NB4 (cell line): Measurements from ENCODE around the gene TGFB1.
"Not testable (repeated sequence)": the region's sequence is repeated elsewhere in the genome, so short reads cannot be mapped to it uniquely, and the experiment has no call there.

Experiments used
- DNase-seq: peaks from one replicate; pipeline ENCODE4 v3.0.0; 2010; ENCODE audit warnings: low read depth
- H3K4me3 ChIP-seq: one replicate; pipeline ENCODE4 v1.5.1; 2011; ENCODE audit warnings: mild to moderate bottlenecking, low read depth, low read length, moderate library complexity
- MYC ChIP-seq: IDR thresholded peaks from 2 replicates; pipeline ENCODE4 v1.6.1; 2011; ENCODE audit warnings: low read depth, low read length
- POLR2A ChIP-seq: IDR thresholded peaks from 2 replicates; pipeline ENCODE4 v1.6.1; 2011; ENCODE audit warnings: mild to moderate bottlenecking; ENCODE audit not compliant: insufficient read length; ENCODE audit errors: extremely low read depth
- TF ChIP-seq, protein P1 (sequence below): IDR thresholded peaks from 2 replicates; pipeline ENCODE4 v1.6.1; 2011; ENCODE audit warnings: low read depth, low read length
- TF ChIP-seq, protein P2 (sequence below): IDR thresholded peaks from one replicate; pipeline ENCODE4 v1.5.1; 2012; ENCODE audit warnings: low read depth, low read length

Gene TGFB1

DNA sequence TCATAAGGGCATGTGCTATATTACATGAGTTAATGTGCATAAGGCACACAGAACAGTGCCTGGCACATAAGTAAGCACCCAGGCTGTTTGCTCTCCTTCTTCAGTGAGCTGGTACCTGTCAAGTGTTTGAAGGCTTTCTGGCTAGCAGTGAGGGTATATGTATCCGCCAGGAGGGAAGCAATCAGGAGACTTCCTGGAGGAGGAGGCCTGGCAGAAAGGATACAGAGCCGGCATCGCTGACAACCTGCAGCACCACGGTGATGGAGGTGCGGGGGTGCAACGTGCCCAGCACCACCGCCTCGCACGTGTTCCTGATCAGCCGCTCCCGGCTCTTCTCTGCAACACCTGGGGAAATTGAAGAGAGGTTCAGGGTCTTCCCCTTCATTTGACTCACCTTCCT lies 37.9 kb upstream of the TGFB1 start:
- no peak for DNase-seq
- H3K4me3 ChIP-seq: no peak overlapping the region
- TF ChIP-seq POLR2A: no peak
- TF ChIP-seq, protein P1, sequence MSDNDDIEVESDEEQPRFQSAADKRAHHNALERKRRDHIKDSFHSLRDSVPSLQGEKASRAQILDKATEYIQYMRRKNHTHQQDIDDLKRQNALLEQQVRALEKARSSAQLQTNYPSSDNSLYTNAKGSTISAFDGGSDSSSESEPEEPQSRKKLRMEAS: no peak
- TF ChIP-seq MYC: no peak
- TF ChIP-seq, protein P2, sequence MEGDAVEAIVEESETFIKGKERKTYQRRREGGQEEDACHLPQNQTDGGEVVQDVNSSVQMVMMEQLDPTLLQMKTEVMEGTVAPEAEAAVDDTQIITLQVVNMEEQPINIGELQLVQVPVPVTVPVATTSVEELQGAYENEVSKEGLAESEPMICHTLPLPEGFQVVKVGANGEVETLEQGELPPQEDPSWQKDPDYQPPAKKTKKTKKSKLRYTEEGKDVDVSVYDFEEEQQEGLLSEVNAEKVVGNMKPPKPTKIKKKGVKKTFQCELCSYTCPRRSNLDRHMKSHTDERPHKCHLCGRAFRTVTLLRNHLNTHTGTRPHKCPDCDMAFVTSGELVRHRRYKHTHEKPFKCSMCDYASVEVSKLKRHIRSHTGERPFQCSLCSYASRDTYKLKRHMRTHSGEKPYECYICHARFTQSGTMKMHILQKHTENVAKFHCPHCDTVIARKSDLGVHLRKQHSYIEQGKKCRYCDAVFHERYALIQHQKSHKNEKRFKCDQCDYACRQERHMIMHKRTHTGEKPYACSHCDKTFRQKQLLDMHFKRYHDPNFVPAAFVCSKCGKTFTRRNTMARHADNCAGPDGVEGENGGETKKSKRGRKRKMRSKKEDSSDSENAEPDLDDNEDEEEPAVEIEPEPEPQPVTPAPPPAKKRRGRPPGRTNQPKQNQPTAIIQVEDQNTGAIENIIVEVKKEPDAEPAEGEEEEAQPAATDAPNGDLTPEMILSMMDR: no peak

DNA sequence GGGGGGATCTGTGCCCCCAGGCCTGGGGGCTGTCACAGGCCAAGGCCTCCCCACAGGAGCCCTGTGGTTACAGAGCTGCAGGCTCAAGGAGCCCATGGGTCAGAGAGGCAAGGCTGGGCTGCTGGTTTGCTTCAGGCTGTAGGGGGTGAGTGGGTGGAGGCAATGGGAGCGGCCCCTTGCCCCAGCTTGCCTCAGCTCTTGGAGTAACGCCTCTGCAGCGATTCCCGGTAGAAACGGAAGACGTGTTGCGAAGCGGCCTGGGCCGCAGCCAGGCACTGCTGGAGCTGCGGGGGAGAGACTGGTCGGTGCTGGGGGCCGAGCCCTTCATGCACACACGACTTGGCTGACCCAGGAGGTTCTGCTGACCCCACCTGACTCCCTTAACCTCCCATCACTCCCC lies 32.7 kb upstream of the TGFB1 start:
- no peak for DNase-seq
- TF ChIP-seq, protein P2: no peak
- TF ChIP-seq MYC: no peak
- TF ChIP-seq, protein P1: no peak
- TF ChIP-seq POLR2A: no peak
- H3K4me3 ChIP-seq: no peak overlapping the region

DNA sequence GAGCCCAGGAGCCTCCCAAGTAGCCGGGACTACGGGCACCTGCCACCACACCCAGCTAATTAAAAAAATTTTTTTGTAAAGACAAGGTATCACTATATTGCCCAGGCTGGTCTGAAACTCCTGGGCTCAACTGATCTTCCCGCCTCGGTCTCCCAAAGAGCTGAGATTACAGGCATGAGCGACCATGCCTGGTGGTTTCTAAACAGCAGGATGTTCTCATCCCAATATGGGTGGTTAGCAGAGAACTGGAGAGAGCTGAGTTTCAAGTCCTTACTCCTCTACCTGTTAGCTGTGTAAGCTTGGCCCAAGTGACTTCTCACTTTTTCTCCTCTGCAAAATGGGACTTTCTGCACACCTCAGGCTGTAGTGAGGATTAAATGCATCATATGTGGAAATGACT lies 30.6 kb upstream of the TGFB1 start:
- TF ChIP-seq, protein P2: no peak
- no peak for TF ChIP-seq POLR2A
- TF ChIP-seq, protein P1: no peak
- TF ChIP-seq MYC: no peak
- H3K4me3 ChIP-seq: no peak overlapping the region
- DNase-seq: no peak

DNA sequence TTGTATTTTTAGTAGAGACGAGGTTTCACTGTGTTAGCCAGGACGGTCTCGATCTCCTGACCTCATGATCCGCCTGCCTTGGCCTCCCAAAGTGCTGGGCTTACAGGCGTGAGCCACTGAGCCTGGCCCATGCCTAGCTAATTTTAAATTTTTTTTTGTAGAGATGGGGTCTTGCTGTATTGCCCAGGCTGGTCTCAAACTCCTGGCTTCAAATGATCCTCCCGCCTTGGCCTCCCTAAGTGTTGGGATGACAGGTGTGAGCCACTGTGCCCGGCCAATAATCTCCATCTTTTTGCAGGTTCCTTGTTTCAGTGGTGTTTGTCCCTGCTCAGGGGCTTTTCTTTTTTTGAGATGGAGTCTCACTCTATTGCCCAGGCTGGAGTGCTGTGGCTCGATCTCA lies 27.8 kb upstream of the TGFB1 start:
- DNase-seq, H3K4me3 ChIP-seq: not testable (repeated sequence)

DNA sequence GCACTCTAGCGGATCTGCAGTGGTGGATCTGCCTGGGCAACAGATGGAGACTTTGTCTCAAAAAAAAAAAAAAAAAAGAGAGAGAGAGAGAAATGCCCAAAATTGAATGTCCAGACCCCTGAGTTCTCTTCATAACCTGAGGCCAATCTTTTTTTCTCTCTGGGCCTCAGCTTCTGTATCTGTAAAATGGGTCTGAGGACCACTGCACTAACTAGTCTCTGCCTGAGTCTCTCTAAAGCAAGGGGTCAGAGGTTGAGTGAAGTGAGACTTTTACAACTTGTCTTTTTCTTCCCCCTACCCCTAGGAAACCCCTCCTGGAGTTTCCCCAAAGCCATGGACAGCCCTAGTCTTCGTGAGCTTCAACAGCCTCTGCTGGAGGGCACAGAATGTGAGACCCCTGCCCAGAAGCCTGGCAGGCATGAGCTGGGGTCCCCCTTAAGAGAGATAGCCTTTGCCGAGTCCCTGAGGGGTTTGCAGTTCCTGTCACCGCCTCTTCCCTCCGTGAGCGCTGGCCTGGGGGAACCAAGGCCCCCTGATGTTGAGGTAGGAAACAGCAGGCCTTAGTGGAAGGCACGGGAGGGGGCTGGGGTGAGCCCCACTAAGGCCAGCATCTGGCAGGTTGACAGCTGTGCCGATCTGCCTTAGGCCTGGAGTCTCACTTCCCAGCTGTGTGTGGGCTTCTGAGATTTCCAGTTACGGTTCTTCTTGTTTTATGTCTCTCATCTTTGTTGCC lies 24.4 kb upstream of the TGFB1 start:
- no peak for DNase-seq
- H3K4me3 ChIP-seq: no peak overlapping the region
- no peak for TF ChIP-seq POLR2A
- TF ChIP-seq, protein P2: no peak
- TF ChIP-seq, protein P1: no peak
- no peak for TF ChIP-seq MYC

DNA sequence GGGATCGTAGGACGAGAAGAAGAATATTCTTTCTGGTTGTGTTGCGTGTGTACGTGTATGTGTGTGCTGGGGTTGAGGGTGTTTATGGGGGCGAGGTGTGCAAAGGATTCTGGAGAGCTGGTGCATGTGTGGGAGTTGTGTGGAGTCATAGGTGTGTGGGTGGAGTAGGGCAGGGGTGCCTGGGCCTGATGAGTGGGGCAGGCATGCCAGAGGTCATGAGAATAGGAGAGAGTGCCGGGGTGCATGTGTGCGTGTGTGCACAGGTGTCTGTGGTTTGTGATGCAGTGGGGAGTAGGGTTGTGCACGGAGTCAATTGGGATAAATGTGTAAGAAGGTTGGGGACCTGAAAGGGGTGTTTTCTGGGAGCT lies 23.3 kb upstream of the TGFB1 start:
- TF ChIP-seq, protein P2: no peak
- TF ChIP-seq POLR2A: no peak
- TF ChIP-seq, protein P1: no peak
- no peak for TF ChIP-seq MYC
- no peak overlapping the region for H3K4me3 ChIP-seq
- DNase-seq: no peak
